Measurements from ENCODE around the gene ERVK3-1. TPM values are rescaled to one million over a fixed set of nuclear protein-coding genes. Genes with fewer than 3 reads are reported as not detected.
"Not testable (repeated sequence)": the region's sequence is repeated elsewhere in the genome, so short reads cannot be mapped to it uniquely, and the experiment has no call there.

ERVK3-1 gene, protein sequence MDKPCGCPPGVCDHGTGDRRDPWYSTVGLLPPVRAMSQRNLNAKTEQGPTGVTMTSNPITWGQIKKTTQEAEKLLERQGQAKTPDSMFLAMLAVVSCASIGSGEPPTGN
- total RNA-seq: 10 to 100 TPM; 57.0 to 59.5 TPM

DNA sequence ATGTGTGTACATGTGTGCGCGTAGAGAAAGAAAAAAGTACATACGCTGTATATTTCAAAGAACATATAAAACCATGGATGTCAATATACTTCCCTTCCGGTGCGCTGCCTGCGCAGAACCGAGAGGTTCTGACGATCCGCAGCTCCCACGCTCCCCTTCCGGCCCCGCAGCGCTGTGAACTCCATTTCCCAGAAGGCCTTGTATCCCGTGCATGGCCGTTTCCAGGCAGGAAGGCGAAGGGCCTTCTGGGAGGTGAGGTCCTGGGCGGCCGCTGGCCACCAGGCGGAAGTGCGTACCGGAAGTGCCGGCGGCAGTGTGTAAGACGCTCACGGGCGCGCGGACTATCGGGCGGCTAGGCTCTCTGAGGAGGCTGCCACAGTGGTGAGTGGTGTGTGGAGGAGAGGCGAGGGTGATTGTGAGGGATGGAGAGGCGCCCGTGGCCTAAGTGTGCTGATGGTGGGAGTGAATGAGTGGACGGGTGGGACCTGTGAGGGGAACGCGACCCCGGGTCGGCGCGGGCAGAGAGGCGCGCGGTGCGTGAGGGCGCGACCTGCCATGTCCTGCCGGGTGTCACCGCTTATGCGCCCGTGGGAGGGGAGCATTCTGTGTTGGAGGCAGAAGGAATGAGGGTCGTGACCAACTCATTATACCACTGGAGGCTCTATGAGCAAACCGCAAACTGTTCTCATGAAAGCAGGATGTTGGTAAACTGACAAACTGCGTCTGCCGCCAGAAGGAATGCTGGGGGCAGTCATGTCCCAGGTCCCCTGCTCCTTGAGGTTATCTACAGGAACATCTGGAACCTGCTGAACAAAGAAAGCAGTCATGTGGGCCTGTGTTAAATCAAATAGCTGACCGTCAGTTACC, at the start of gene ERVK3-1:
Gene ERVK3-1 (plus strand): TSS at position 313 of the 867 bp plus-strand sequence. CDS start 6,792 bp downstream, outside the sequence.
- Mint-ChIP-seq H3K36me3 (ENCODE audit: low read depth) (peaks cover 74% of the 10 kb centered on the region), H3K27me3 (no peaks in the 10 kb centered on the region), H3K4me1 (peaks cover 44% of the 10 kb centered on the region), H3K4me3 (peak within 1 kb of the TSS; percentile 91), H3K27ac (peak within 1 kb of the TSS; percentile 98), H3K9me3 (peaks cover 16% of the 10 kb centered on the region)
- DNase-seq: peak; percentile 96
- CTCF ChIA-PET: interaction anchor here (0.6 to 1.3 kb wide), 3 partner anchors 20 to 209 kb away, joined by 3 read pairs; no protein-coding TSS in a partner anchor
- POLR2A ChIA-PET: no interaction called here

GRCh38 chr19:58258259-58258658, 46.9 kb upstream of the ERVK3-1 start:
- H3K36me3 Mint-ChIP-seq (ENCODE audit: low read depth): peaks cover 98% of the 10 kb centered on the region
- H3K9me3 Mint-ChIP-seq: peaks cover 77% of the 10 kb centered on the region
- H3K4me1 Mint-ChIP-seq, H3K4me3 Mint-ChIP-seq, POLR2A ChIA-PET, CTCF ChIA-PET, DNase-seq, H3K27me3 Mint-ChIP-seq, H3K27ac Mint-ChIP-seq: not testable (repeated sequence)

DNA sequence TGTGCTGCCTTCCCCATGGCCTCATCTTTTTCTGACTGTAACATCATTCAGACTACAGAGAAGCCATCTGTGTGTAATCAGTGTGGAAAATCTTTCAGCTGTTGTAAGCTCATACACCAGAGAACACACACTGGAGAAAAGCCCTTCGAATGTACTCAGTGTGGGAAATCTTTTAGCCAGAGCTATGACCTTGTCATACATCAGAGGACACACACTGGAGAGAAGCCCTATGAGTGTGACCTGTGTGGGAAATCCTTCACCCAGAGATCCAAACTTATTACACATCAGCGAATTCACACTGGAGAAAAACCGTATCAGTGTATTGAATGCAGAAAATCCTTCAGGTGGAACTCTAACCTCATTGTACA, 43.6 kb upstream of the ERVK3-1 start:
- peaks cover 62% of the 10 kb centered on the region for H3K9me3 Mint-ChIP-seq
- H3K4me3 Mint-ChIP-seq: no peak overlapping the region
- H3K36me3 Mint-ChIP-seq (ENCODE audit: low read depth): peaks cover 79% of the 10 kb centered on the region
- no peaks in the 10 kb centered on the region for H3K27me3 Mint-ChIP-seq
- H3K4me1 Mint-ChIP-seq: no peaks in the 10 kb centered on the region
- CTCF ChIA-PET: interaction anchor here (1.4 kb wide), 1 partner anchor 11 kb away, joined by 3 read pairs; no protein-coding TSS in a partner anchor
- H3K27ac Mint-ChIP-seq: no peak overlapping the region
- POLR2A ChIA-PET: no interaction called here
- no peak for DNase-seq

DNA sequence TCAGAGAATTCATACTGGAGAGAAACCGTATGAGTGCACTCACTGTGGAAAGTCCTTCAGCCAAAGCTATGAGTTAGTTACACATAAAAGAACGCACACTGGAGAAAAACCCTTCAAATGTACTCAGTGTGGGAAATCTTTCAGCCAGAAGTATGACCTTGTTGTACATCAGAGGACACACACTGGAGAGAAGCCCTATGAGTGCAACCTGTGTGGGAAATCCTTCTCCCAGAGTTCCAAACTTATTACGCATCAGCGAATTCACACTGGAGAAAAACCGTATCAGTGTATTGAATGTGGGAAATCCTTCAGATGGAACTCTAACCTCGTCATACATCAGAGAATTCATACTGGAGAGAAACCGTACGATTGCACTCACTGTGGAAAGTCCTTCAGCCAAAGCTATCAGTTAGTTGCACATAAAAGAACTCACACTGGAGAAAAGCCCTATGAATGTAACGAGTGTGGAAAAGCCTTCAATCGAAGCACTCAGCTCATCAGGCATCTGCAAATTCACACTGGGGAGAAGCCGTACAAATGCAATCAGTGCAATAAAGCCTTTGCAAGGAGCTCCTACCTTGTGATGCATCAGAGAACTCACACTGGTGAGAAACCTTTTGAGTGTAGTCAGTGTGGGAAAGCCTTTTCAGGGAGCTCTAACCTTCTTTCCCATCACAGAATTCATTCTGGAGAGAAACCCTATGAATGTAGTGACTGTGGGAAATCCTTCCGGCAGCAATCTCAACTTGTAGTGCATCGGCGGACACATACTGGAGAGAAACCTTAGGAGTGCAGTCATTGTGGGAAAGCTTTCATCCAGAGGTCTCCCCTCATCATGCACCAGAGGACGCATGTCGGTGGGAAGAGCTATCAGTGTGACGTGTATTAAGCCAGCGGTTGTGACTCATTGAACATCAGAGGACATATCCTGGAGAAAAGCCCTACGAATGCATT, 42.9 kb upstream of the ERVK3-1 start:
- H3K27ac Mint-ChIP-seq: no peak overlapping the region
- peaks cover 59% of the 10 kb centered on the region for H3K9me3 Mint-ChIP-seq
- CTCF ChIA-PET: no interaction called here
- no peak overlapping the region for H3K4me3 Mint-ChIP-seq
- POLR2A ChIA-PET: no interaction called here
- H3K4me1 Mint-ChIP-seq: no peaks in the 10 kb centered on the region
- no peak for DNase-seq
- no peaks in the 10 kb centered on the region for H3K27me3 Mint-ChIP-seq
- H3K36me3 Mint-ChIP-seq (ENCODE audit: low read depth): peaks cover 76% of the 10 kb centered on the region

DNA sequence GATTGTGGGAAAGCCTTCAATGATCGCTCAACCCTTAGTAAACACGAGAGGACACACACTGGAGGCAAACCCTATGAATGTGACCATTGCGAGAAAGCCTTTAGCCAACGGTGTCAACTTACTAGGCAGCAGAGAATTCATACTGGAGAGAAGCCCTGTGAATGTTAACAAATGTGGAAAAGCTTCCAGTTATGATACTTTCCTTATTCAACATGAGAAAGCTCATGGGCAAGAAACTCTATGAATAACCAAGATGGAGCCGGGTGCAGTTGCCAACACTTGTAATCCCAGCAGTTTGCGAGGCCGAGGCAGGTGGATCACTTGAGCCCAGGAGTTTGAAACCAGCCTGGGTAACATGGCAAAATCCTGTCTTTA, 42.3 kb upstream of the ERVK3-1 start:
- DNase-seq: no peak
- peaks cover 53% of the 10 kb centered on the region for H3K9me3 Mint-ChIP-seq
- H3K27ac Mint-ChIP-seq: no peak overlapping the region
- no peak overlapping the region for H3K4me3 Mint-ChIP-seq
- ChIA-PET POLR2A (no interaction called here), CTCF (no interaction called here)
- H3K4me1 Mint-ChIP-seq: no peaks in the 10 kb centered on the region
- H3K27me3 Mint-ChIP-seq: no peaks in the 10 kb centered on the region
- peaks cover 69% of the 10 kb centered on the region for H3K36me3 Mint-ChIP-seq (ENCODE audit: low read depth)

DNA sequence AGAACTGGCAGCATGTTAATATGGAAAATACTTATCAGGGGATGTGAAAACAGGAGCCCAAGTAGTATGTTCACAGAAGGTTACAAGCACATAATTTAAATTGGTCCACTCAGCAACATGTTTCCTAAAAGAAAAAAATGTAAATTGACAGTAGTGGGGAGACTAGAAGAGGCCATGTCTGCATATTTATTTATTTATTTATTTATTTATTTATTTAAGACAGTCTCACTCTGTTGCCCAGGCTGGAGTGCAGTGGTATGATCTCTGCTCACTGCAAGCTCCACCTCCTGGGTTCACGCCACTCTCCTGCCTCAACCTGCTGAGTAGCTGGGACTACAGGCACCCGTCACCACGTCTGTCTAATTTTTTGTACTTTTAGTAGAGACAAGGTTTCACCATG, 40.1 kb upstream of the ERVK3-1 start:
- no peak for DNase-seq
- H3K27me3 Mint-ChIP-seq: no peaks in the 10 kb centered on the region
- no peak overlapping the region for H3K27ac Mint-ChIP-seq
- ChIA-PET CTCF (no interaction called here), POLR2A (no interaction called here)
- no peaks in the 10 kb centered on the region for H3K4me1 Mint-ChIP-seq
- peaks cover 59% of the 10 kb centered on the region for H3K36me3 Mint-ChIP-seq (ENCODE audit: low read depth)
- H3K4me3 Mint-ChIP-seq: no peak overlapping the region
- H3K9me3 Mint-ChIP-seq: peaks cover 43% of the 10 kb centered on the region

GRCh38 chr19:58268344-58268743, 36.8 kb upstream of the ERVK3-1 start:
- H3K9me3 Mint-ChIP-seq: peaks cover 31% of the 10 kb centered on the region
- no peak overlapping the region for H3K27ac Mint-ChIP-seq
- H3K4me3 Mint-ChIP-seq: no peak overlapping the region
- CTCF ChIA-PET: no interaction called here
- no peaks in the 10 kb centered on the region for H3K4me1 Mint-ChIP-seq
- POLR2A ChIA-PET: no interaction called here
- no peak for DNase-seq
- peaks cover 50% of the 10 kb centered on the region for H3K36me3 Mint-ChIP-seq (ENCODE audit: low read depth)
- no peaks in the 10 kb centered on the region for H3K27me3 Mint-ChIP-seq

GRCh38 chr19:58274771-58275201, 30.4 kb upstream of the ERVK3-1 start:
- peaks cover 54% of the 10 kb centered on the region for H3K36me3 Mint-ChIP-seq (ENCODE audit: low read depth)
- no peak overlapping the region for H3K4me3 Mint-ChIP-seq

GRCh38 chr19:58275564-58275963, 29.6 kb upstream of the ERVK3-1 start:
- ChIA-PET POLR2A (no interaction called here), CTCF (interaction anchor here (0.6 to 1.0 kb wide), 2 partner anchors 11 to 118 kb away, joined by 3 read pairs; no protein-coding TSS in a partner anchor)
- Mint-ChIP-seq H3K9me3 (peaks cover 30% of the 10 kb centered on the region), H3K36me3 (ENCODE audit: low read depth) (peaks cover 55% of the 10 kb centered on the region), H3K27ac (no peak overlapping the region), H3K27me3 (no peaks in the 10 kb centered on the region), H3K4me3 (no peak overlapping the region), H3K4me1 (peaks cover 25% of the 10 kb centered on the region)
- DNase-seq: no peak

More at GRCh38 chr19:58274771-58275201, 30.4 kb upstream of the ERVK3-1 start:
- H3K27me3 Mint-ChIP-seq: no peaks in the 10 kb centered on the region
- peaks cover 35% of the 10 kb centered on the region for H3K9me3 Mint-ChIP-seq
- ChIA-PET CTCF (interaction anchor here (1.0 to 2.0 kb wide), 2 partner anchors 11 to 20 kb away, joined by 3 to 4 read pairs; no protein-coding TSS in a partner anchor), POLR2A (no interaction called here)
- no peak for DNase-seq
- no peak overlapping the region for H3K27ac Mint-ChIP-seq
- H3K4me1 Mint-ChIP-seq: peaks cover 17% of the 10 kb centered on the region

DNA sequence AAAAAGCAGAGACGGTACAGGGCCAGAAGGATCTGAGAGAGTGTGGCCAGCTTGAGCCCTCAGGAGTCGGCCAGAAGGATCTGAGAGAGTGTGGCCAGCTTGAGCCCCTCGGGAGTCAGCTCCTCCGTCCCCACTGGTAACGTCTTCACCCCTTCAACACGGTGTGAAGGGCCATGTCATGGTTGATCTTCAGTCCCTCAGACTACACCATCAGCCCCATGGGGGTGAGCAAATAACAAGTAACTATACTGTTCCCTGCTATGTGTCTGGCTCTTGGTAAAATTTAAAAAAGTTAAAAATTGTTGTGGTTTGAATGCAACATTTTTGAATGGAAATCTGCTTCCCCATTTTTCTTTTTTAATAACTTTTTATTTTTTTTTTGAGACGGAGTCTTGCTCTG, 28.0 kb upstream of the ERVK3-1 start:
- Mint-ChIP-seq H3K9me3 (peaks cover 18% of the 10 kb centered on the region), H3K4me3 (no peak overlapping the region), H3K27me3 (no peaks in the 10 kb centered on the region), H3K36me3 (ENCODE audit: low read depth) (peaks cover 53% of the 10 kb centered on the region), H3K4me1 (peaks cover 36% of the 10 kb centered on the region), H3K27ac (no peak overlapping the region)
- ChIA-PET POLR2A (no interaction called here), CTCF (interaction anchor here (0.6 kb wide), 1 partner anchor 149 kb away, joined by 3 read pairs; no protein-coding TSS in a partner anchor)
- DNase-seq: no peak

- ChIA-PET POLR2A (no interaction called here), CTCF (interaction anchor here (0.8 to 1.2 kb wide), 3 partner anchors 8 to 26 kb away, joined by 3 to 4 read pairs (median 3); no protein-coding TSS in a partner anchor)
- H3K27ac Mint-ChIP-seq: peak overlapping the region; percentile 95
- H3K27me3 Mint-ChIP-seq: no peaks in the 10 kb centered on the region
- H3K9me3 Mint-ChIP-seq: peaks cover 20% of the 10 kb centered on the region
- H3K36me3 Mint-ChIP-seq (ENCODE audit: low read depth): peaks cover 52% of the 10 kb centered on the region
- DNase-seq: no peak
- peaks cover 36% of the 10 kb centered on the region for H3K4me1 Mint-ChIP-seq
- H3K4me3 Mint-ChIP-seq: peak overlapping the region; percentile 91
Observed at GRCh38 chr19:58277748-58278540, 27.2 kb upstream of the ERVK3-1 start.

DNA sequence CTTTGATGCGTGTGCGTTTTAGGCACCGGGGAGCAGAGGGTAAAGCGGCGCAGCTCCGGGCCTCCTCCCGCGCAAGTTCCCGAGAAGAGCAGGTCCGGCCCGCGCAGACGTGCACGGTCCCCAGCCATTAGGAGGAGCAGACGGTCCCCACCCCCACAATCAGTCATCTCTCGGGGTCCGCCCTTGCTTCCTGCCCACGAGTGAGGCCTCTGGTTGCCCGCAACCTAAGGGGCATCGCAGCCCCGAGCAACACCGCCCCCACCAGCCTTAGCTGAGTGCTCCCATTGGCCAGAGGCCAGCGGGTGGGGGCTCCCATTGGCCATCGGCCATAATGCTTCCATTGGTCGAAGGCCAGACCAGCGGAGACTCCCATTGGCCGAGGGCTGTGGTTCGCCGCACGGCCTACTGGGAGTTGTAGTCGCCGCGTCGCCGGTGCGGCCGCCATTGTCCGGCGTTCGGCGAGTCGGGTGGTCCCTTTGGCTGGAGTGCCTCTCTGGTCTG, 26.6 kb upstream of the ERVK3-1 start, which contains the start of gene ZNF8:
Gene ZNF8 (plus strand): TSS at position 415 of the 501 bp plus-strand sequence. CDS start 127 bp downstream, outside the sequence.
- DNase-seq: peak; percentile 97
- CTCF ChIA-PET: interaction anchor here (0.8 to 1.2 kb wide), 3 partner anchors 9 to 25 kb away, joined by 3 to 4 read pairs (median 3); no protein-coding TSS in a partner anchor
- peaks cover 36% of the 10 kb centered on the region for H3K4me1 Mint-ChIP-seq
- POLR2A ChIA-PET: no interaction called here
- H3K4me3 Mint-ChIP-seq: peak within 1 kb of the TSS; percentile 91
- peaks cover 20% of the 10 kb centered on the region for H3K9me3 Mint-ChIP-seq
- H3K36me3 Mint-ChIP-seq (ENCODE audit: low read depth): peaks cover 53% of the 10 kb centered on the region
- H3K27ac Mint-ChIP-seq: peak within 1 kb of the TSS; percentile 95
- H3K27me3 Mint-ChIP-seq: no peaks in the 10 kb centered on the region
